ENCODE data around the gene TRIM60.
"Not testable (repeated sequence)": the region's sequence is repeated elsewhere in the genome, so short reads cannot be mapped to it uniquely, and the experiment has no call there.

The TRIM60 gene

DNA sequence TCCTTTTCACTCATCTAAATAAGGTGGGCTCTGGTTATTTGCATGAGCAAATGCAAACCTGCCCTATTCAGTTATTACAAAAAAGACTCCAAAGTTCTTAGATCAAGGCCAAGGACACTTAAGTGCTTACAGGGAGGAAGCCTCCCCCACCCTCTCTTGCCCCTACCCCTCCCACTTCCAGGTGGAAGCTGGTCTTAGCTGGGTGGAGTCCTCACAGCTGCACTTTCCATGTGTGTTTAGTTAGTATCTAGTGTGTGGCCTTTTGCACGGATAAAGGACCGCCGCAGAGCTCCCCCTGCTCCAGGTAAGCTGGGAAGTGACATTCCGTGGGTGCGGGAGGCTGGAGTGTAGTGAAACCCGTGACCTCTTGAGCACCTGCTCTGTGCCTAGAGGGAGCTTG is 21.8 kb downstream of the TRIM60 start, which contains the start of gene TRIM75:
Gene TRIM75 (plus strand): TSS at position 222 of the 400 bp plus-strand sequence. CDS start 5,282 bp downstream, outside the sequence.
- DNase-seq (ENCODE audit: low spot score) = no peak

DNA sequence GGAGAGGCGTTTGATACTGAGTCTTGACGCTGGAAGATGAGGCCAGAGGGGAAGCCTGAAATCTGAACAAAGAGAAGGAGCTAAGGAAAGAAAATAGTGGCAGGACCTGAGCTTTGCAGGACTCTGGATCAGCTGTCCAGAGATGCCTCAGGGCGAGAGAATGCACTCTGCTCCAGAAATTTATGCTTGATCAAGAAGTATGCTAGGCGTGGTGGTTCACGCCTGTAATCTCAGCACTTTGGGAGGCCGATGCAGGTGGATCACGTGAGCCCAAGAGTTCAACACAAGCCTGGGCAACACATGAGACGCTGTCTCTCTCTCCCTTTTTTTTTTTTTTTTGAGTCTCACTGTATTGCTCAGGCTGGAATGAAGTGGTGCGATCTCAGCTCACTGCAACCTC is 23.8 kb downstream of the TRIM60 start:
- no peak for DNase-seq (ENCODE audit: low spot score)

DNA sequence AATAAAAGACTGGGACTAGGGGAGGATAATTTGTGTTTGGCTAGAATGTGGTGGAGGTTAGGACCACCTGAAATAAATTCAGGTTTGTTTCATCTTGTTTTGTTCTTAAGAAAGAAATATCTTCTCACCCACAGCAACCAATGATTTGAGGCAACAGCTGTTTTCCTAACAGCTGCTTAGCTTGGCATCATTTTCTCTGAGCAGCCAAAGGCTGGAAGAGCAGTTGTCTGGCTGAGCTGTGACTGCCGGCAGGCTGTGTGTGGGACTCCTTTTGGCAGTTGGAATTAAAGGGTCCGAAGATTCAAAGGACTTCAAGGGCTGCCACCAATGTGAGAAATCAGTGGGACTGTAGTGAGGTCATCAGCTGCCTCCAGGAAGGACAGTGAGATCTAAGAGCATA is 26.9 kb downstream of the TRIM60 start:
- no peak for DNase-seq (ENCODE audit: low spot score)

DNA sequence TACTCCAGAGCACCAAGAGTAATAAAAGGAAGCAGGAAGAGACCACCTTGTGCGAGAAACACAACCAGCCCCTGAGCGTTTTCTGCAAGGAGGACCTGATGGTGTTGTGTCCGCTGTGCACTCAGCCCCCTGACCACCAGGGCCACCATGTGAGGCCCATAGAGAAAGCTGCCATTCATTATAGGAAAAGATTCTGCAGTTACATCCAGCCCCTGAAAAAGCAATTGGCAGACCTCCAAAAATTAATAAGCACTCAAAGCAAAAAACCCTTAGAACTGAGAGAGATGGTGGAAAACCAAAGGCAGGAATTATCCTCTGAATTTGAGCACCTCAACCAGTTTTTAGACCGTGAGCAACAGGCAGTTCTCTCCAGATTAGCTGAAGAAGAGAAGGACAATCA is 27.6 kb downstream of the TRIM60 start:
- DNase-seq (ENCODE audit: low spot score) = no peak

DNA sequence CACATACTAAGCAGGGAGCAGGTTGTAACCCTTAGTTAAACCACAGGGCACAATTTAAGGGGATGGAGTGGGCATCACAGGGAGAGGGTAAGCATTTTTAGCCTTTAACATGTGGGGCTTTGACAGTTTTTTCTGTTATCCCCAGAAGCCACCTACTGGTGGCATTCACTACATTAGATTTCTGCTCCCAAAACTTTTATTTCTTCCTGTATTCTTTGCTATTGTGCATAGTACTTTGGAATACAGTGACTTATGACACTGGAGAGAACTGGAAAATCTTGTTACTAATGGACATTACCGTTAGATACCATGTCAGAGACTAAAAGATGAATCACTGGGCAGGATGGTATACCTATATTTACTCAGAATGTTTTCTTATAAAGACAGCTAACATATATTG is 29.1 kb downstream of the TRIM60 start:
- DNase-seq (ENCODE audit: low spot score) = no peak

DNA sequence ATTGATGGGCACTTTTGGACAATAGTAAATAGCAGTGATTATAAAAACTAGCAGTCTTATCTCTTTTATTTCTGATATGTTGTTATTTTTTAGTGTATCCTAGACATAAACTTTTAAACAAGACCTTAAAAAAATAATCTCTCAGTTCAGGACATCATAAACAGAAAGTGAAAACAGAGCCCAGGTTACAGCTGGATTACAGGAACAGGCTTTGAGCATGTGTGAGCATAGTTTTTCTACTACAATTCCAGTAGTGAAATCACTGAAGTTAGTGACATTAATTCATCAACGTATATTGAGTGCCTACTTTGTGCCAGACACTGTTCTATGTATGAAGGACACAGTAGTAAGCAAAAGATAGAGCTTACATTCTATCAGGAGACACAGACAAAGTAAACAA is 38.8 kb downstream of the TRIM60 start:
- DNase-seq (ENCODE audit: low spot score) = no peak

DNA sequence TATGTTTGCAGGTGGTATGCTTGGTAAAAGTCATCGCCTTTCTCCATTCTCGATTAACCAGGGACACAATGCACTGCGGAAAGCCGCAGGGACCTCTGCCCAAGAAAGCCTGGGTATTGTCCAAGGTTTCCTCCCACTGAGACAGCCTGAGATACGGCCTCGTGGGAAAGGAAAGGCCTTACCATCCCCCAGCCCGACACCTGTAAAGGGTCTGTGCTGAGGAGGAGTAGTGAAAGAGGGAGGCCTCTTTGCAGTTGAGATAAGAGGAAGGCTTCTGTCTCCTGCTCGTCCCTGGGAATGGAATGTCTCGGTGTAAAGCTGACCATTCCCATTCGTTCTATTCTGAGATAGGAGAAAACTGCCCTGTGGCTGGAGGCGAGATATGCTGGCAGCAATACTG is 41.5 kb downstream of the TRIM60 start:
- DNase-seq (ENCODE audit: low spot score) = not testable (repeated sequence)

DNA sequence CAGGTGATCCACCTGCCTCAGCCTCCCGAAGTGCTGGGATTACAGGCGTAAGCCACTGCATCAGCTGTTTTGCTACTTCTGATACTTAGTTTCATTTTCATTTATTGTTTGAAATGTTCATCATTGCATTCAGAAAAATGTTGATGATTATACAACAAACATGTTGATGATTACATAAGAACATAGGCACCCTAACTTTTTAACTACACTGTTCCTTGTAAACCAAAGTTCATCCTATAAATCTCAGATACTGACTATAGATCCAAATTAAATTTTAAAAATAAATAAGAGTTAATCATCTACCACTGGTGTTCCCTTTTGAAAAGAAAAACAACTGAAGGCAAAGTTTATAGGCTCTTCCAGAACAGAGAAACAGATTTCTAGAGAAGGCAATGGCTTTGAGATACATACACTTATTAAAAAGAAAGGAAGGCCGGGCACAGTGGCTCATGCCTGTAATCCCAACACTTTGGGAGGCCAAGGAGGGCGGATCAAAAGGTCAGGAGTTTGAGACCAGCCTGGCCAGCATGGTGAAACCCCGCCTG is 45.3 kb downstream of the TRIM60 start:
- no peak for DNase-seq (ENCODE audit: low spot score)

DNA sequence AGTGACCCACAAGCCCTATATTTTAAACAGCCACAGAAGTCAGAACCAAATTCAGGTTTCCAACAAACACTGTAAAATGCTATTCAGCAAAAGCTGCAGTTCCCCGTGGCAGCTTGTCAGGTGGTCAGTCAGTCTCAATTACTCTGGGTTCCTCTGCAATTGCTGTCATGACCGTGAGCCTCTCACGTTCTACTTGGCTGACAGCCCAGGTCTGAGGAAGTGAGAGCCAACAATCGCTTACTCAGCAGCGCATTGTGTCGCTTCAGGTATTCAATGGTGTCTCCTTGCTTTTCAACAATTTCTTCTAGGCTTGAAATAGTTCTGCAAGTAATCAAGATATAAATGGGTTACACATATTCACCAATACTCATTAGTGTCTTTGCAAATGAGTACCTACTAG is 47.7 kb downstream of the TRIM60 start:
- DNase-seq (ENCODE audit: low spot score) = no peak

DNA sequence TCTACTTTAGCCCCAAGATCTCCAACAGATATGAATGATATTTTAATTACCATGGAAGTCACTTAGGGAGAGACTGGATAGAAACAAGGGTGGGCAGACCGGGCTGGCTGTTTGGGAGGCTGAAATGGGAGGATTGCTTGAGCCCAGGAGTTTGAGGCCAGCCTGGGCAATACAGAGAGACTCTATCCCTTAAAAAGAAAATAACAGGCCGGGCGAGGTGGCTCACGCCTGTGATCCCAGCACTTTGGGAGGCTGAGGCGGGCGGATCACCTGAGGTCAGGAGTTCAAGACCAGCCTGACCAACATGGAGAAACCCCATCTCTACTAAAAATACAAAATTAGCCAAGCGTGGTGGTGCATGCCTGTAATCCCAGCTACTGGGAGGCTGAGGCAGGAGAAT is 53.0 kb downstream of the TRIM60 start:
- not testable (repeated sequence) for DNase-seq (ENCODE audit: low spot score)

DNA sequence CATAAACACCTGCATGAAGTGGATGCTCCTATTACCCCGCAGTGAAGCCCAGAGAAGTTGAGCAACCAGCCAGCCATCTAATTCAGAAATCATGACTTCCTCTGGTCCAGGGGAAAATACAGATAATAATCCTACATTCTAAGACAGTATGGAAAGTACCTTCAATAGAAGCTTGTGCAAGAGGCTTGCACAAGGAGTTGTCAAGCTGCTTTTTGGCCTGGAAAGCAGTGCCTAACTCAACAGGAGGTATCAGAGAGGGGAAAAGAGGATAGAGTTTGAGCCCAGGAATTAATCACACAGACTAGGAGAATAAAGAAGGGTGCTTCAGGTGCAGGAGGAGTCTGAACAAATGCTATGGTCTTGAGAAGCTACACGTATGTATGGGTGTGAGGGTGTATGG is 54.1 kb downstream of the TRIM60 start:
- DNase-seq (ENCODE audit: low spot score) = no peak

DNA sequence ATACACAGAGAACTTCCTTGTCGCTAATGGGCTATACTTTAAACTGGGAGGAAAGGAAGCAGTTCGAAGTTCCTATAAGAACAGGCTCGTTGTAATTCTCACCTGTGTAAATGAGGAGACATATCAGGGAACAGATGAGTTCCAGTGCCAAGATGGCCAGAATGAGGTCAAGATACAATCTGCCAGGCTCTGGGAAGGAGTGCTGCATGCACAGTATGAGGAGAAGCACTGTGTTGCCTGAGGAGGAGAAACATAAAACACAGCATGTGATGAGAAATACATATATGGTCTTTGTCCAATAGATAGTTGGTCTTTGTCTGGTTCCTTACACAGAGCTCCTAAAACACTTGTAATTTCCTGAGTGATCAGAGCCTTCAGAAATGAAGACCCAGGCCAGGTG is 56.6 kb downstream of the TRIM60 start:
- DNase-seq (ENCODE audit: low spot score) = no peak

Data from CD4-positive, alpha-beta T cell treated with Interleukin-15 for 4 hours (primary cell).